Muscle of arm (tissue), 12 donors: ENCODE results near the gene CFAP57. TPM values are rescaled to one million over a fixed set of nuclear protein-coding genes. Genes with fewer than 3 reads are reported as not detected.

Source experiments
- DNase-seq: peaks from one replicate; pipeline ENCODE4 v3.0.0-alpha.2; 2013
- polyA plus RNA-seq, 12 donors: library from polyadenylated mRNA; unstranded; fragments of 120-200 nt; gene quantifications; one replicate each; pipeline ENCODE4 v1.2.1, GENCODE V29; 2013; ENCODE audit not compliant: insufficient read length in 12 of 12

CFAP57 gene
- polyA plus RNA-seq, 12 donors = 0.12 to 1.5 (median 0.27) TPM; not detected in 3

DNA sequence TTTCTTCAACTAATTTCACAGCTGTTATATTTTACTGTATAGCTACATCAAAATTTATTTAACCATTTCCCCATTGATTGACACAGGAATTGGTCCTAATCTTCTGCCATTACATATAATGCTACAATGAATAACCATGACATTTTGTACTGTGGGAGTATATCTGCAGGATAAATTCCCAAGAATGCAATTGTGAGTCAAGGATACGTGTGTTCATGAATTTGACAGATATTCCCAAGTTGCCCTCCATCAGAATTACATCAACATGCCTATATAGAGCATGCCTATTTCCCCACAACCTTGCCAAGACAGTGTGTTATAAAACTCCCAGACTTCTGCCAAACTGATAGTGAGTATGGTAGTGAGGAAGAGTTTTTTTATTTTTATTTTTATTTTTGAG, 125.9 kb downstream of the CFAP57 start:
- no peak for DNase-seq

DNA sequence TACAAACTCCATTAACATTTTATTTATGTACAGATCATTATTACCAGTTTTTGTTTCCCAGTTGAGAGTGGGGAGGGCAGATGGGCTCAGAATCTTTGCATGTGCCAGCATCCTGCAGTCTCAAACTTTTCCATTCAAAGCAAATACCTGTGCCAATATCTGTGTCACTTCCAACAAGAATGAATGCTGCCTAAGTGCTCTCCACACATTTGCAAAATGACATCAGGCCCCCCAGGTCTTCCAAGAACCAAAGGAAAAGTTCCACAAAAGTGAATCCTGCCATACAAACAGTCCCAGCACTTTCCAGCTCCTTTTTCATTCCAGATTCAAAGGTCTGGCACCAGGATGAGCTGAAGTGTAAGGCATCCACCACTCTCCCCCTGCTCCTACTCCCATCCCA, 127.0 kb downstream of the CFAP57 start:
- DNase-seq = no peak

DNA sequence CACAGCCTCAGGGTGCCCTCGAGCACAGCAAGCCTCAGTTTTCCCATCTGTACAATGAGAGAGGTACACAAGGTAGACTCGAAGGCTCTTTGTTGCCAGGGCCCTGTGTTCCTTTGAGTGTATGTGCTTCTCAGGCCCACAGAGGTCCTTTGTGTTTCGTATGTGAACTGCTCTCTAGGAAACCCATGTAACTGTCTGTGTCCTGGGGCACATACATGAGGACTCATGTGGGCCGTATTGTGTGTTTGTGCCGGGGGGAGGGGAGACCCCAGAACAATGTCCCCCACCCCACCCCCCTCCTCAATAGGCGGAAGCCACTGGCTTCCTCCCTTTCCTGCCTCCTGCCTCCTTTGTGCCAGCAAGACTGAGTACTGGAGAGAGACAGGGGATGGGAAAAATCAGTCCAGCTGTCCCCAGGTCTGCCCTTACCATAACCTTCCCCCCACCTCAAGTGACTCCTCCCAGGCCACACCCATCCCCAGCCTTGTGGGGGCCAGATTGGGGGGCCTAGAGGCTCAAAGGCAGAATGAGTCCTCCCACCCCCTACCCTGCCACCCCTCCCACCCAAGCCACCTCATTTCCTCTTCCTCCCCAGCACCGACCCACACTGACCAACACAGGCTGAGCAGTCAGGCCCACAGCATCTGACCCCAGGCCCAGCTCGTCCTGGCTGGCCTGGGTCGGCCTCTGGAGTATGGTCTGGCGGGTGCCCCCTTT, 128.4 kb downstream of the CFAP57 start, which contains the start of gene TIE1:
TIE1 (plus strand) TSS at position 605 of the 717 bp plus-strand sequence; CDS start at position 695, 90 bp downstream.
- DNase-seq = no peak

DNA sequence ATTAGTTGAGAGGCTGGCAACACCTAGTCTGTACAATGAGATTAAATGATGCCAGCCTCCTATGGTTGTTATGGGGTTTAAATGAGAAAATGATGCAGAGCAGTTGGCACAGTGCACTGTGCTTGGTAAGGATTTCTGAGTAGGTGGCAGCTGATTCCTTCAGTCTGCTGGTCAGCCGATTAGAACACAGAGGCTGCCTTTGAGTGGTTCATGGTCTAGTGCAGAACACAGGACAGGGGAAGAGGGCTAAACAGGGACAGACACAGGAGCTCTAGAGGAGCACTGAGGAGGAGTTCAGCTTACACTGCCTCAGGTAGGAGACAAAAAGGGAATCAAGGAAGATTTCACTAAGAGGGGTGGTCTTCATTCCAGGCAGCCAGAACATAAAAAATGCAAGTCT, 130.1 kb downstream of the CFAP57 start:
- no peak for DNase-seq

DNA sequence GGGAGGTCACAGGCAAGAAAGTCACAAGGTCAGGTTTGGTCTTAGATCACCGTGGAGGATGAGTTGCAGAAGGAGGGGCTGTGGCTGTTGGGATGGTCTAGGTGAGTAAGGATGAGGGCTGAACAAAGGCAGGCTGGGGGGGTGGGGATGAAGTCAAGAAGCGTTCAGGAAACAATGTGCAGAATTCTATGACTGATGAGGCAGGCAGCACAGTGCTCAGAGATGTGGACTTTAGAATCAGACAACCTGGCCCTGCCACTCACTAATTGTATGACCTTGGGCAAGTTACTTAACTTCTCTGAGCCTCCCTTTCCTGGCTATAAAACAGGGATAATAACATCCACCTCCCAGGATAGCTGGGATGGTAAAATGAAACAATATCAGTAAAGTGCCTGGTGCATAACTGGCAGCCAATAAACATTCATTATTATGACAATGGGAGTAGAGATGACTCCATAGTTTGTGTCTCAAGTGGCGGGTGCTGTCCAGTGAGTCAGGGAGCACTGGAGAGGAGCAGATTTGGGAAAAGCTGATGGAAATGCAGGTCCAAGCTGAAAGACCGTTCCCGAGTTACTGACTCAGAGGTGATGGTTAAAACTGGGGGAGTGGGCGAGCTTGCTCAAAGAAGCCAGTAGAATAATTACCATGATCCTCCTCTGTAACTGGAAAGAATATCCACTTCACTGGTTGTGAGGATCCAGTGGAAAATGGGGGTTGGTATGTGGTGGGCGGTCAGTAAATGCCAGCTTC, 130.8 kb downstream of the CFAP57 start:
- DNase-seq = no peak

DNA sequence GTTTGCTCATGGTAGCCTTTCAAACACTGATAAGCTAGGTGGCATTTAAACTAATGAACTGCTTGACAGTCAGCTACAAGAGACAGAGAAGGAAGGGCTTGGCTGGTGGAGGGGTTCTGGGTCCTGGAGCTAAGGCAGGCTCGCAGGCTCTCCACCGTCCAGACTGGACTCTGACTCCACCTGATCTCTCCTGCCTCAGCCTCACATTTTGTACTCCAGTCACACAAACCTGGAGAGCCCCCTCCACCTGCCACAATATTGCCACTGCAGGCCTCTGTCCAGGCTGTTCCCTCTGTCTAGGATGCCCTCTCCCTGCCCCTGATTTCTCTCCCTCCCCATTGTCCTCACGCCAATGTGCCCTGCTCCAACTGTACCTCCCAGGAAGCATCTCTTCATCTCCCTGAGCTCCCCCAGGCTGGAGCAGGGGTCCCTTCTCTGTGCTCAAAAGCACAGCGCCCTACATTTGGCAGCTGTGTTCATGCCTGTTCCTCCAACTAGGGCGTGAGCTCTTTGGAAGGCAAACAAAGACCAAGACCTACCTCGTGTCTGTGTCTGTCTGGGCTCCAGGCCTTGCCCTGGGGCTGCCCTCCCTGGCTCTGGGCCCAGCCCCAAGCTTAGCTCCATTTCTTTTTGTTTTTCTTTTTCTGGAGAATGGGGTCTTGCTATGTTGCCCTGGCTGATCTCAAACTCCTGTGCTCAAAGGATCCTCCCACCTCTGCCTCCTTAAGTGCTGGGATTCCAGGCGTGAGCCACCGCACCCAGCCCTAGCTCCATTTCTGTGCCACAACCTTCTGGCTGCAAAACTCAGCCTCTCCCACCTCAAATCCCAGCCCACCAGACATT, 131.6 kb downstream of the CFAP57 start:
- no peak for DNase-seq

Other genes starting within 250 kb of the CFAP57 start
- 10 to 100 TPM in 11 of 12 donors, not detected in 1; 16.5 to 99.0 (median 23.9) TPM for gene SLC2A1, start 213.5 kb upstream of the CFAP57 start, polyA plus RNA-seq
- gene EBNA1BP2, start within 50 bp of the CFAP57 start, polyA plus RNA-seq = 10 to 100 TPM in 11 of 12 donors, not detected in 1; 29.3 to 49.3 (median 35.4) TPM
- 1 to 10 TPM in 1 of 12 donors, under 1 TPM in 3, not detected in 8; 0.08 to 1.1 (median 0.64) TPM for gene TMEM125, start 97.7 kb downstream of the CFAP57 start, polyA plus RNA-seq
- 10 to 100 TPM in 1 of 12 donors, 1 to 10 TPM in 1, under 1 TPM in 3, not detected in 7; 0.21 to 15.7 (median 0.53) TPM for gene C1orf210, start 113.3 kb downstream of the CFAP57 start, polyA plus RNA-seq
- gene TIE1, start 128.7 kb downstream of the CFAP57 start, polyA plus RNA-seq = 10 to 100 TPM in 11 of 12 donors, not detected in 1; 37.4 to 53.1 (median 40.9) TPM
- under 1 TPM in 7 of 12 donors, not detected in 5; 0.14 to 0.91 (median 0.26) TPM for gene MPL, start 165.5 kb downstream of the CFAP57 start, polyA plus RNA-seq
- 10 to 100 TPM in 11 of 12 donors, not detected in 1; 10.4 to 28.5 (median 15.4) TPM for gene CDC20, start 186.7 kb downstream of the CFAP57 start, polyA plus RNA-seq
- 10 to 100 TPM in 11 of 12 donors, not detected in 1; 27.1 to 53.8 (median 36.8) TPM for gene ELOVL1, start 195.7 kb downstream of the CFAP57 start, polyA plus RNA-seq
- gene MED8, start 217.5 kb downstream of the CFAP57 start, polyA plus RNA-seq = 10 to 100 TPM in 11 of 12 donors, not detected in 1; 17.0 to 35.2 (median 27.0) TPM
- 10 to 100 TPM in 11 of 12 donors, not detected in 1; 11.1 to 28.1 (median 15.4) TPM for gene SZT2, start 217.6 kb downstream of the CFAP57 start, polyA plus RNA-seq